Right renal pelvis (tissue), 4 donors: ENCODE results near the gene CYTH2. TPM values are rescaled to one million over a fixed set of nuclear protein-coding genes. Genes with fewer than 3 reads are reported as not detected.
"Not testable (repeated sequence)": the region's sequence is repeated elsewhere in the genome, so short reads cannot be mapped to it uniquely, and the experiment has no call there.

Experiments
- DNase-seq, 4 donors: peaks; one replicate each; pipeline ENCODE4 v3.0.0-alpha.2; 2013; ENCODE audit warnings: low read depth in 4 of 4, low spot score in 3 of 4, missing footprints in 1 of 4
- polyA plus RNA-seq, 4 donors: library from polyadenylated mRNA; unstranded; fragments of 120-200 nt; gene quantifications; one replicate each; pipeline ENCODE4 v1.2.1, GENCODE V29; 2013; ENCODE audit not compliant: insufficient read length in 4 of 4

The CYTH2 gene
- polyA plus RNA-seq, 4 donors = 79.6 to 89.5 (median 84.3) TPM

GRCh38 chr19:48510421-48511268 is 41.5 kb downstream of the CYTH2 start:
- no peak for DNase-seq

- DNase-seq = no peak
Measured at GRCh38 chr19:48511321-48511731, 42.2 kb downstream of the CYTH2 start.

- no peak for DNase-seq
Measured at GRCh38 chr19:48511800-48512503, 42.8 kb downstream of the CYTH2 start, which contains the start of gene LMTK3. LMTK3 (minus strand) TSS chr19:48511835; CDS start chr19:48511576, 259 bp downstream.

GRCh38 chr19:48512504-48513288 is 43.5 kb downstream of the CYTH2 start:
- no peak for DNase-seq

GRCh38 chr19:48513289-48514122 is 44.3 kb downstream of the CYTH2 start:
- peak in 1 of 4 donors; percentile 54 for DNase-seq

DNA sequence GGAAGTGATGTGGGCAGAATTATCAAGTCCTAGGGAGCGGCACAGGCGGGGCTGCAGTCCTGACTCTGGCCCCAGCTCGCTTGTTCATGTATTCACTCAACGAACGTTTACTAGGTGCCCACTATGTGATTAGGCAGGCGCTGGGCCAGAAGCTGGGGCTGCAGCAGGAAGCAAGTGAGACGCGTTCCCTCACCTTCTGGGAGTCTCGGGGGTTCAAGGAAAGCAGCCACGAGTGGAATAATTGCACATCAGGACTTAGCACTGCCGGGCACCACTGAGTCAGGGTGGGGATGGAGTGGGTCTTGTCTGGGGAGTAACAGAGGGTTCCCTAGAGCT is 44.9 kb downstream of the CYTH2 start:
- no peak for DNase-seq

GRCh38 chr19:48516536-48516935 is 47.4 kb downstream of the CYTH2 start:
- DNase-seq = no peak

- no peak for DNase-seq
Measured at GRCh38 chr19:48518207-48518606, 49.0 kb downstream of the CYTH2 start.

DNA sequence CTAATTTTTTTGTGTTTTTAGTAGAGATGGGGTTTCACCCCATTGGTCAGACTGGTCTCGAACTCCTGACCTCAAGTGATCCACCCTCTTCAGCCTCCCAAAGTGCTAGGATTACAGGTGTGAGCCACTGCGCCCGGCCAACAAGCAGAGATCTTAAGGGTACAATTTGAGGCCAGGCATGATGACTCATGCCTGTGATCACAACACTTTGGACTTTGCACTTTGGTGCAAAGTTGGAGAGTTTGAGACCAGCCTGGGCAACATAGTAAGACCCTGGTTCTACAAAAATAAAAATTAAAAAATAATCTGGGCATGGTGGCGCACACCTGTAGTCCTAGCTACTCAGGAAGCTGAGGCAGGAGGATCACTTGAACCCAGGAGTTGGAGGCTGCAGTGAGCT is 50.3 kb downstream of the CYTH2 start:
- not testable (repeated sequence) for DNase-seq

GRCh38 chr19:48520134-48520533 is 51.0 kb downstream of the CYTH2 start:
- DNase-seq = no peak

GRCh38 chr19:48524221-48524620 is 55.1 kb downstream of the CYTH2 start:
- no peak for DNase-seq

DNA sequence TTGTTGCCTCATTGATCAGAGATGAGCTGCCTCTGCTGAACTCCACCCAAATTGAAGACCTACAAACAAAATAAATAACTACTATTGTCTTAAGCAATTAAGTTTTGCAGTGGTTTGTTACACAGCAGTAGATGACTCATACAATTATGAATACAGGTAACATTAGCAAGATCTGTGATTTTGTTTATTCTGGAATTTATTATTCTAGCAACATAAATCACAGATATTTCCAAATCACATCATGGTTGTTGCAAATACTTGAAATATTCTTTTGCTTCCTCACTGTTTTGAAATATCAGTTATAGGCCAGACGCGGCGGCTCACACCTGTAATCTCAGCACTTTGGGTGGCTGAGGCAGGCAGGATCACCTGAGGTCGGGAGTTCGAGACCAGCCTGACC is 55.6 kb downstream of the CYTH2 start:
- DNase-seq = no peak

DNA sequence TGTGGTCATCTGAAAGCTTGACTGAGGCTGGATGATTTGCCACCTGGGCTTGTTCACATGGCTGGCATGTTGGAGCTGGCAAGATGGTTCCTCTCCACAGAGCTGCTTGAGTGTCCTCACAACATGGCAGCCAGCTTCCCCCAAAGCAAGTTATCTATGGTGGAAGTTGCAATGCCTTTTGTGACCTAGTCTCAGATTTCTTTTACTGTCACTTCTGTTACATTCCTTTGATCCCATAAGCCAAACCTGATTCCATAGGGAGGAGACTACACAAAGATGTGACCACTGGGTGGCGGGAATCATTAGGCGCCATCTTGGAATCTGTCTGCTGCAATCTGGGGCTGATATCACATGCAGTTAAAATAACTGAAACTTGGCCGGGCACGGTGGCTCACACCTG is 60.0 kb downstream of the CYTH2 start:
- DNase-seq = no peak

GRCh38 chr19:48530066-48530720 is 61.0 kb downstream of the CYTH2 start:
- no peak for DNase-seq

- DNase-seq = no peak
Measured at GRCh38 chr19:48530770-48531169, 61.6 kb downstream of the CYTH2 start.

Other genes with a start within 250 kb of the CYTH2 start
- gene CARD8, start 213.5 kb upstream of the CYTH2 start, polyA plus RNA-seq = 10 to 100 TPM; 49.3 to 62.6 (median 58.7) TPM
- 1 to 10 TPM; 6.1 to 9.0 (median 7.3) TPM for gene ZNF114, start 199.3 kb upstream of the CYTH2 start, polyA plus RNA-seq
- gene EMP3, start 143.8 kb upstream of the CYTH2 start, polyA plus RNA-seq = 10 to 100 TPM; 56.2 to 83.3 (median 68.9) TPM
- 10 to 100 TPM in 2 of 4 donors, 1 to 10 TPM in 2; 8.9 to 14.1 (median 11.2) TPM for gene TMEM143, start 105.4 kb upstream of the CYTH2 start, polyA plus RNA-seq
- gene SYNGR4, start 105.0 kb upstream of the CYTH2 start, polyA plus RNA-seq = 1 to 10 TPM in 1 of 4 donors, under 1 TPM in 3; 0.39 to 1.2 (median 0.54) TPM
- gene KDELR1, start 77.8 kb upstream of the CYTH2 start, polyA plus RNA-seq = 100 to 1,000 TPM; 231 to 265 (median 243) TPM
- gene GRIN2D, start 75.7 kb upstream of the CYTH2 start, polyA plus RNA-seq = under 1 TPM; 0.39 to 0.66 (median 0.54) TPM
- gene GRWD1, start 23.4 kb upstream of the CYTH2 start, polyA plus RNA-seq = 10 to 100 TPM; 22.3 to 33.5 (median 25.9) TPM
- gene KCNJ14, start 13.8 kb upstream of the CYTH2 start, polyA plus RNA-seq = under 1 TPM; 0.60 to 0.77 (median 0.68) TPM
- 1 to 10 TPM; 1.7 to 3.6 (median 2.4) TPM for gene LMTK3, start 42.5 kb downstream of the CYTH2 start, polyA plus RNA-seq
- gene SULT2B1, start 82.8 kb downstream of the CYTH2 start, polyA plus RNA-seq = under 1 TPM; 0.19 to 0.61 (median 0.38) TPM
- gene SPACA4, start 137.4 kb downstream of the CYTH2 start, polyA plus RNA-seq = under 1 TPM in 1 of 4 donors, not detected in 3; 0.06 TPM
- gene FAM83E, start 145.7 kb downstream of the CYTH2 start, polyA plus RNA-seq = 1 to 10 TPM in 3 of 4 donors, under 1 TPM in 1; 0.62 to 1.6 (median 1.1) TPM
- gene RPL18, start 149.8 kb downstream of the CYTH2 start, polyA plus RNA-seq = 1,000 to 10,000 TPM; 1,054 to 1,482 (median 1,060) TPM
- gene SPHK2, start 150.1 kb downstream of the CYTH2 start, polyA plus RNA-seq = 10 to 100 TPM; 18.6 to 30.6 (median 21.0) TPM
- gene DBP, start 168.0 kb downstream of the CYTH2 start, polyA plus RNA-seq = 10 to 100 TPM; 11.6 to 14.7 (median 13.2) TPM
- gene CA11, start 176.8 kb downstream of the CYTH2 start, polyA plus RNA-seq = 10 to 100 TPM; 20.5 to 31.1 (median 24.5) TPM
- gene NTN5, start 203.6 kb downstream of the CYTH2 start, polyA plus RNA-seq = 1 to 10 TPM in 1 of 4 donors, under 1 TPM in 3; 0.53 to 1.6 (median 0.77) TPM
- 1 to 10 TPM; 1.8 to 3.4 (median 2.2) TPM for gene FUT2, start 226.6 kb downstream of the CYTH2 start, polyA plus RNA-seq